Skin epidermis (tissue), 12 donors: ENCODE measurements around the gene FOXD4L1.
"Not testable (repeated sequence)": the region's sequence is repeated elsewhere in the genome, so short reads cannot be mapped to it uniquely, and the experiment has no call there.

Experiments
- H3K27ac ChIP-seq, 21 experiments: fragments of 200-600 bp; sonication (generic) in 11 of 21; one replicate each; pipeline ENCODE4 v1.5.0; 2020; ENCODE audit warnings: mild to moderate bottlenecking in 3 of 21, inconsistent platforms in 2 of 21, moderate library complexity in 2 of 21
- H3K4me3 ChIP-seq, 7 experiments: fragments of 200-600 bp; sonication (generic) in 2 of 7; one replicate each; pipeline ENCODE4 v1.5.0; 2020; ENCODE audit warnings: inconsistent platforms in 2 of 7, mild to moderate bottlenecking in 2 of 7, moderate library complexity in 1 of 7

Gene FOXD4L1

GRCh38 chr2:113521492-113521891, 23.0 kb downstream of the FOXD4L1 start:
- H3K27ac ChIP-seq, H3K4me3 ChIP-seq: not testable (repeated sequence)

- H3K27ac ChIP-seq, H3K4me3 ChIP-seq: not testable (repeated sequence)
Measured at GRCh38 chr2:113524986-113525385, 26.5 kb downstream of the FOXD4L1 start.

- not testable (repeated sequence) for H3K4me3 ChIP-seq, H3K27ac ChIP-seq
Measured at GRCh38 chr2:113527350-113528045, 29.0 kb downstream of the FOXD4L1 start.

- H3K4me3 ChIP-seq, H3K27ac ChIP-seq: not testable (repeated sequence)
Measured at GRCh38 chr2:113528126-113528525, 29.7 kb downstream of the FOXD4L1 start.

- H3K4me3 ChIP-seq, H3K27ac ChIP-seq: not testable (repeated sequence)
Measured at GRCh38 chr2:113528904-113529303, 30.4 kb downstream of the FOXD4L1 start.

GRCh38 chr2:113532991-113533390, 34.5 kb downstream of the FOXD4L1 start:
- not testable (repeated sequence) for H3K4me3 ChIP-seq, H3K27ac ChIP-seq

GRCh38 chr2:113536573-113536972, 38.1 kb downstream of the FOXD4L1 start:
- not testable (repeated sequence) for H3K4me3 ChIP-seq, H3K27ac ChIP-seq

- Histone ChIP-seq H3K27ac (peak overlapping the region in 1 of 21 experiments; percentile 88), H3K4me3 (peak overlapping the region in 1 of 7 experiments; percentile 64)
Measured at GRCh38 chr2:113540834-113541203, 42.4 kb downstream of the FOXD4L1 start.

- Histone ChIP-seq H3K27ac (peak overlapping the region in 17 of 21 experiments; percentile 46 to 90 (median 66)), H3K4me3 (peak overlapping the region; percentile 32 to 64 (median 51))
Measured at GRCh38 chr2:113541204-113541975, 42.9 kb downstream of the FOXD4L1 start.

- peak overlapping the region; percentile 32 to 64 (median 51) for H3K4me3 ChIP-seq
- peak overlapping the region in 11 of 21 experiments; percentile 32 to 90 (median 66) for H3K27ac ChIP-seq
Measured at GRCh38 chr2:113541976-113542485, 43.6 kb downstream of the FOXD4L1 start.

GRCh38 chr2:113542529-113542928, 44.1 kb downstream of the FOXD4L1 start:
- Histone ChIP-seq H3K4me3 (peak overlapping the region in 3 of 7 experiments; percentile 51 to 64 (median 54)), H3K27ac (peak overlapping the region in 2 of 21 experiments; percentile 53 to 66)
